PC-9 (cell line): Measurements from ENCODE around the gene CPXM2.

Experiments
- EZH2 ChIP-seq: fragments of 200-600 bp; sonication (generic); IDR thresholded peaks from 2 replicates; pipeline ENCODE4 v1.8.0; 2017; ENCODE audit warnings: antibody characterized with exemption, low read depth
- TF ChIP-seq, protein P1 (sequence below): fragments of 200-600 bp; sonication (generic); conservative IDR thresholded peaks from 2 replicates; pipeline ENCODE4 v1.6.1; 2017; ENCODE audit warnings: mixed run types, antibody characterized with exemption, mild to moderate bottlenecking, moderate library complexity

DNA sequence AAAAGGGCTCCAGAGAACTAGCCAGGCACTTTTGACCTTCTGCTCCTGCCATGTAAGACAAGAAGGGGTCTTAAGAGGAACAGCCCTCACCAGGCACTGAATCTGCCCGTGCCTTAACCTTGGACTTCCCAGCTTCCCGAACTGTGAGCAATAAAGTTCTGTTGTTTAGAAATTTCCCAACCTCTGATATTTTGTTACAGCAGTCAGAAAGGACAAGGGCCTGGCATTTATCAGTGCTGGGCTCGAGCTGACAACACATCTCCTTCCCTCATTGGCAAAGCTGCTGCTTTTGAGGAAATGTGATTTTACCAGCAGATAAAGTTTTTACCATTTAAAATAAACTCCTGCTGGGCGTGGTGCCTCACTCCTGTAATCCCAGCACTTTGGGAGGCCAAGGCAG is 122.0 kb downstream of the CPXM2 start:
- TF ChIP-seq, protein P1, sequence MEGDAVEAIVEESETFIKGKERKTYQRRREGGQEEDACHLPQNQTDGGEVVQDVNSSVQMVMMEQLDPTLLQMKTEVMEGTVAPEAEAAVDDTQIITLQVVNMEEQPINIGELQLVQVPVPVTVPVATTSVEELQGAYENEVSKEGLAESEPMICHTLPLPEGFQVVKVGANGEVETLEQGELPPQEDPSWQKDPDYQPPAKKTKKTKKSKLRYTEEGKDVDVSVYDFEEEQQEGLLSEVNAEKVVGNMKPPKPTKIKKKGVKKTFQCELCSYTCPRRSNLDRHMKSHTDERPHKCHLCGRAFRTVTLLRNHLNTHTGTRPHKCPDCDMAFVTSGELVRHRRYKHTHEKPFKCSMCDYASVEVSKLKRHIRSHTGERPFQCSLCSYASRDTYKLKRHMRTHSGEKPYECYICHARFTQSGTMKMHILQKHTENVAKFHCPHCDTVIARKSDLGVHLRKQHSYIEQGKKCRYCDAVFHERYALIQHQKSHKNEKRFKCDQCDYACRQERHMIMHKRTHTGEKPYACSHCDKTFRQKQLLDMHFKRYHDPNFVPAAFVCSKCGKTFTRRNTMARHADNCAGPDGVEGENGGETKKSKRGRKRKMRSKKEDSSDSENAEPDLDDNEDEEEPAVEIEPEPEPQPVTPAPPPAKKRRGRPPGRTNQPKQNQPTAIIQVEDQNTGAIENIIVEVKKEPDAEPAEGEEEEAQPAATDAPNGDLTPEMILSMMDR, result no peak
- no peak for TF ChIP-seq EZH2
